ENCODE data around the gene ARPIN. TPM values are rescaled to one million over a fixed set of nuclear protein-coding genes. Genes with fewer than 3 reads are reported as not detected.

The ARPIN gene
- total RNA-seq, 1 experiment from 2014 or later, result 30.4 TPM

DNA sequence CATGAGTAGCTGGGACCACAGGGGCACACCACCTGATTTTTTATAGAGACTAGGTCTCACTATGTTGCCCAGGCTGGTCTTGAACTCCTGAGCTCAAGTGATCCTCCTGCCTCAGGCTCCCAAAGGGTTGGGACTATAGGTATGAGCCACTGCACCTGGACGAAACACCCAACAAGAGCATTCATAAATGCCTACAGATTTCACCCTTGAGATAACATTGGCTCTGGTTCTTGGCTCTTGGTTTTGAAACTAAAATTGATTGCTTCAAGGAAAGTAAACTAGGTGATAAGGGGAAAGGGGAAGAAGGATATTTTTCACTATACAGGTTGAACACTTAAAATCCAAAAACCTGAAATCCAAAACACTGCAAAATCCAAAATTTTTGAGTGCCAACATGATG, 29.2 kb downstream of the ARPIN start:
- Histone ChIP-seq H3K27ac (no peak overlapping the region), H3K36me3 (ENCODE audit: low read depth) (peaks cover 40% of the 10 kb centered on the region), H3K4me3 (no peak overlapping the region), H4K20me1 (ENCODE audit: insufficient read depth) (no peaks in the 10 kb centered on the region; the same call in 1 of the 2 replicates), H3K79me2 (ENCODE audit: low read depth) (no peaks in the 10 kb centered on the region), H3K27me3 (ENCODE audit: insufficient read depth, low read depth) (no peaks in the 10 kb centered on the region), H3K9me3 (ENCODE audit: insufficient read depth, low read depth) (no peaks in the 10 kb centered on the region), H3F3A (ENCODE audit: insufficient read depth, low read depth) (peaks cover 18% of the 10 kb centered on the region), H3K4me1 (replicated peaks; ENCODE audit: insufficient read depth) (no peaks in the 10 kb centered on the region), H3K9me2 (ENCODE audit: insufficient read depth) (no peaks in the 10 kb centered on the region), H2AFZ (no peak overlapping the region), H3K4me2 (no peak overlapping the region)
- CTCF ChIA-PET, result no interaction called here
- no peak for DNase-seq
- no TSS peak for BruUV-seq (replicated peaks)
- no peak for TF ChIP-seq EZH2 (IDR thresholded peaks at IDR 0.05; ENCODE audit: low read depth)
- TF ChIP-seq, protein P1, sequence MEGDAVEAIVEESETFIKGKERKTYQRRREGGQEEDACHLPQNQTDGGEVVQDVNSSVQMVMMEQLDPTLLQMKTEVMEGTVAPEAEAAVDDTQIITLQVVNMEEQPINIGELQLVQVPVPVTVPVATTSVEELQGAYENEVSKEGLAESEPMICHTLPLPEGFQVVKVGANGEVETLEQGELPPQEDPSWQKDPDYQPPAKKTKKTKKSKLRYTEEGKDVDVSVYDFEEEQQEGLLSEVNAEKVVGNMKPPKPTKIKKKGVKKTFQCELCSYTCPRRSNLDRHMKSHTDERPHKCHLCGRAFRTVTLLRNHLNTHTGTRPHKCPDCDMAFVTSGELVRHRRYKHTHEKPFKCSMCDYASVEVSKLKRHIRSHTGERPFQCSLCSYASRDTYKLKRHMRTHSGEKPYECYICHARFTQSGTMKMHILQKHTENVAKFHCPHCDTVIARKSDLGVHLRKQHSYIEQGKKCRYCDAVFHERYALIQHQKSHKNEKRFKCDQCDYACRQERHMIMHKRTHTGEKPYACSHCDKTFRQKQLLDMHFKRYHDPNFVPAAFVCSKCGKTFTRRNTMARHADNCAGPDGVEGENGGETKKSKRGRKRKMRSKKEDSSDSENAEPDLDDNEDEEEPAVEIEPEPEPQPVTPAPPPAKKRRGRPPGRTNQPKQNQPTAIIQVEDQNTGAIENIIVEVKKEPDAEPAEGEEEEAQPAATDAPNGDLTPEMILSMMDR (conservative IDR thresholded peaks at IDR 0.05), result no peak
- intact Hi-C loops (cut with micrococcal nuclease; ENCODE audit: unreplicated experiment), result loop anchor here (10.0 kb wide), 1 partner anchor 439 kb away; no protein-coding TSS in a partner anchor
- POLR2A ChIA-PET (ENCODE audit: unreplicated experiment), result no interaction called here

DNA sequence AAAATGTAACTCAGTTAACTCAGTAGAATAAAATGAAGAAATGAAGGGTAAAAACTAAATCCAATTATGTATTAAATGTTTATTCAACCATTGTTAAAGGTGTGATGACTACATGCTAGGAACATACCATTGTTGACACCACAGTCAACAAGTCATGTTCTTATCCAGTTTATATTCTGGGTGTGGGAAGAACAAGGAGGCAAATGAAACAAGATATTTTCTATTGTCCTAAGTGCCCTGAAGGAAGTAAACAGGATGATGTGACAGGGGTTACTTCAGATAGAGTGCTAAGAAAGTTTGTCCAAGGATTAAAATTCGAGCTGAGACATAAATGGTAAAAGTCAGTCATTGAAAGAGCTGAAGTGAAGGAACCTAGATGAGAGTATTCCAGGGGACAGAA, 32.0 kb downstream of the ARPIN start:
- TF ChIP-seq, protein P1 (conservative IDR thresholded peaks at IDR 0.05), result no peak
- no peak for TF ChIP-seq EZH2 (IDR thresholded peaks at IDR 0.05; ENCODE audit: low read depth)
- no TSS peak for BruUV-seq (replicated peaks)
- no peak overlapping the region for H3K27ac ChIP-seq
- peaks cover 24% of the 10 kb centered on the region; the same call in 1 of the 2 replicates for H3F3A ChIP-seq (ENCODE audit: insufficient read depth, low read depth)
- CTCF ChIA-PET, result no interaction called here
- H2AFZ ChIP-seq, result no peak overlapping the region
- no peaks in the 10 kb centered on the region for H3K4me1 ChIP-seq (replicated peaks; ENCODE audit: insufficient read depth)
- no peak overlapping the region for H3K4me3 ChIP-seq
- H3K9me3 ChIP-seq (ENCODE audit: insufficient read depth, low read depth), result no peaks in the 10 kb centered on the region
- H3K36me3 ChIP-seq (ENCODE audit: low read depth), result peaks cover 33% of the 10 kb centered on the region
- no peaks in the 10 kb centered on the region for H3K27me3 ChIP-seq (ENCODE audit: insufficient read depth, low read depth)
- DNase-seq, result peak in 1 of 2 experiments; percentile 36
- H3K79me2 ChIP-seq (ENCODE audit: low read depth), result no peaks in the 10 kb centered on the region
- no peaks in the 10 kb centered on the region; the same call in 1 of the 2 replicates for H4K20me1 ChIP-seq (ENCODE audit: insufficient read depth)
- H3K4me2 ChIP-seq, result no peak overlapping the region
- H3K9me2 ChIP-seq (ENCODE audit: insufficient read depth), result no peaks in the 10 kb centered on the region
- intact Hi-C loops (cut with micrococcal nuclease; ENCODE audit: unreplicated experiment), result loop anchor here (10.0 kb wide), 1 partner anchor 436 kb away; no protein-coding TSS in a partner anchor
- POLR2A ChIA-PET (ENCODE audit: unreplicated experiment), result no interaction called here

DNA sequence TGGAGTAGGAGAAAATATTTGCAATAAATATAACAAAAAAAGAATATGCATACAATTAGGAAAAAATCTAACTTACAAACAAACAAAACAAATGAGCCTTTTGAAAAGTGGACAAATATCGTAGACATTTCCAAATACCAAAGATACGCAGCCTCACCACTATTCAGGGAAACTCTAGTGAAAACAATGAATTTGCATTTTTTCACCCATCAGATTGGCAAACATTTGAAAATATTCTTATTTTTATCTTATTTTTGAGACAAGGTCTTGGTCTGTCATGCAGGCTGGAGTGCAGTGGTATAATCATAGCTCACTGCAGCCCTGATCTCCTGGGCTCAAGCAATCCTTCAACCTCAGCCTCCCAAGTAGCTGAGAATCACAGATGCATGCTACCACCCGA, 34.4 kb downstream of the ARPIN start:
- Histone ChIP-seq H3K36me3 (ENCODE audit: low read depth) (0 out of 2 replicates have a peak, but pooled peaks cover 11% of the 10 kb centered on the region), H2AFZ (no peak overlapping the region), H3K79me2 (ENCODE audit: low read depth) (no peaks in the 10 kb centered on the region), H3K27ac (no peak overlapping the region), H3K27me3 (ENCODE audit: insufficient read depth, low read depth) (no peaks in the 10 kb centered on the region), H3K4me3 (no peak overlapping the region), H3K9me2 (ENCODE audit: insufficient read depth) (no peaks in the 10 kb centered on the region), H3K4me2 (no peak overlapping the region), H3K9me3 (ENCODE audit: insufficient read depth, low read depth) (no peaks in the 10 kb centered on the region), H3K4me1 (replicated peaks; ENCODE audit: insufficient read depth) (no peaks in the 10 kb centered on the region), H4K20me1 (ENCODE audit: insufficient read depth) (no peaks in the 10 kb centered on the region), H3F3A (ENCODE audit: insufficient read depth, low read depth) (peaks cover 25% of the 10 kb centered on the region)
- intact Hi-C loops (cut with micrococcal nuclease; ENCODE audit: unreplicated experiment), result loop anchor here (5.0 kb wide), 1 partner anchor 66 kb away; the partner anchor contains the start of gene ANPEP
- CTCF ChIA-PET, result no interaction called here
- TF ChIP-seq EZH2 (IDR thresholded peaks at IDR 0.05; ENCODE audit: low read depth), result no peak
- TF ChIP-seq, protein P1 (conservative IDR thresholded peaks at IDR 0.05), result no peak
- POLR2A ChIA-PET (ENCODE audit: unreplicated experiment), result interaction anchor here (0.6 kb wide), 1 partner anchor 621 kb away, joined by 4 read pairs; no protein-coding TSS in a partner anchor
- no TSS peak for BruUV-seq (replicated peaks)
- no peak for DNase-seq
